Measurements from ENCODE around the gene PLA2G2C.
"Not testable (repeated sequence)": the region's sequence is repeated elsewhere in the genome, so short reads cannot be mapped to it uniquely, and the experiment has no call there.

The PLA2G2C gene

DNA sequence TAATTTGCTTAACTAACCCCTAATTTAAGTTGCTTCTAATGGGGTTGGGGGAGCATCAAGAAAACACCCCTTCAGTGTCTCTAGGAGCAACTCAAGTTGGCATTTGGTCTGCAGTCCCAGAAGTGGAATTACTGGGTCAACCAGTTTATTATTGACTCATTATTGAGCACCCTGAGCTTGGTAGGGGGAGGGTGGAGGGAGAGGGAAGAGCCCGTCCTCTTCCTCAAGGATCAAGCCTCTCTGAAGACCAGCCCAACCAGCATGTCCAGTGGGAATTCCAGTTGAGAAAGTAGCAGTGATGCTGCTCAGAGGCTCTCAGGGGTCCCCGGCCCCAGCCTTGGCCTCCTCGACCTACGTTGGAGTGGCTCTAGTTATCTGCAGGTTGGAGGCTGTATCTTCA, 49.3 kb downstream of the PLA2G2C start:
- H3K27ac Mint-ChIP-seq: no peak overlapping the region
- peaks cover 0 to 6% of the 10 kb centered on the region in 2 donors for H3K4me1 Mint-ChIP-seq
- no peak for DNase-seq
- H3K4me3 Mint-ChIP-seq: no peak overlapping the region
- peaks cover 0 to 2% of the 10 kb centered on the region in 2 donors for H3K9me3 Mint-ChIP-seq
- H3K27me3 Mint-ChIP-seq: peaks cover 13 to 30% of the 10 kb centered on the region in 2 donors
- no peak for ATAC-seq (replicated peaks)
- H3K36me3 Mint-ChIP-seq: no peaks in the 10 kb centered on the region

DNA sequence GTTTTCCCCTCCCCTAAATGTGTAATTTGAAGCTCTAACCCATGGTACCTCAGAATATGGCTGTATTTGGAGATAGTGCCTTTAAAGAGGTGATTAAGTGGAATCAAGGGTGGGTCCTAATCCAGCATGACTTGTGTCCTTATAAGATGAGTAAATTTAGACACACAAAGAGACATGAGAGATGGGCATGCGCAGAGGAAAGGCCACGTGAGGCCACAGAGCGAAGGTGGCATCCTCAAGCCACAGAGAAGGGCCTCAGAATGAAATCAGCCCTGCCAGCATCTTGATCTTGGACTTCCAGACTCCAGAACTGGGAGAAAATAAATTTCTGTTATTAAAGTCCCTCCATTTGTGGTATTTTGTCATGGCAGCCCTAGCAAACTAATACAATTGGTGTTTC, 50.1 kb downstream of the PLA2G2C start:
- DNase-seq (no peak), ATAC-seq (replicated peaks) (no peak)
- H3K36me3 Mint-ChIP-seq: no peaks in the 10 kb centered on the region
- peaks cover 0 to 6% of the 10 kb centered on the region in 2 donors for H3K4me1 Mint-ChIP-seq
- peaks cover 11 to 28% of the 10 kb centered on the region in 2 donors for H3K27me3 Mint-ChIP-seq
- peaks cover 0 to 2% of the 10 kb centered on the region in 2 donors for H3K9me3 Mint-ChIP-seq
- H3K4me3 Mint-ChIP-seq: no peak overlapping the region
- H3K27ac Mint-ChIP-seq: no peak overlapping the region

DNA sequence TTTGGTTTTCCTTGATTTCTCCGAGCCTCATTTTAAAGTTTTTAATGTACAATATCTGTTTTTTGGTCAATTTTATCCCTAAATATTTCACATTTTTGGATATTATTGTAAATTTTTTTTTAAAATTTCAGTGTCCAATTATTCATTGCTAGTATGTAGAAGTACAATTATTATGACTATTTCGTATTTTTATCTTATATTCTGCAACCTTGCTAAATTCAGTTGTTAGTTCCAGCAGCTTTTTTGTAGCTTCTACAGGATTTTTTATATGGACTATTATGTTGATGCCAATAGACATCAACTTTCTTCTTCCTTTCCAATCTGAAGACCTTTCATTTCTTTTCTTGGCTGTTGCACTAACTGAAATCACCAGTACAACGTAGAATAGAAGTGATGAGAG, 51.3 kb downstream of the PLA2G2C start:
- Mint-ChIP-seq H3K27me3 (peaks cover 4 to 19% of the 10 kb centered on the region in 2 donors), H3K4me1 (peaks cover 0 to 2% of the 10 kb centered on the region in 2 donors), H3K9me3 (peaks cover 0 to 2% of the 10 kb centered on the region in 2 donors), H3K27ac (no peak overlapping the region), H3K36me3 (no peaks in the 10 kb centered on the region), H3K4me3 (no peak overlapping the region)
- no peak for DNase-seq
- ATAC-seq (replicated peaks): no peak

DNA sequence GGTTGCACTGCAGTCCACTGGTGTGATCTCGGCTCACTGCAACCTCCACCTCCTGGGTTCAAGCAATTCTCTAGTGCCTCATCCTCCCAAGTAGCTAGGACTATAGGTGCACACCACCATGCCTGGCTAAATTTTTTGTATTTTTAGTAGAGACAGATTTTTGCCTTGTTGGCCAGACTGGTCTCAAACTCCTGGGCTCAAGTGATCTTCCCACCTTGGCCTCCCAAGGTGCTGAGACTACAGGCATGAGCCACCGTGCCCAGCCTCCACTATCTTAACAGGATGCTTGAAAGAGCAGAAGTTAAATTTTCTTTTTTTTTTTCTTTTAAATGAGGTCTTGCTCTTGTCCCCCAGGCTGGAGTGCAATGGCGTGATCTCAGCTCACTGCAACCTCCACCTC, 55.8 kb downstream of the PLA2G2C start:
- not testable (repeated sequence) for H3K27me3 Mint-ChIP-seq; ATAC-seq (replicated peaks); H3K4me3 Mint-ChIP-seq; DNase-seq
- peaks cover 23% of the 10 kb centered on the region in 2 donors for H3K4me1 Mint-ChIP-seq
- peak overlapping the region; percentile 20 for H3K27ac Mint-ChIP-seq
- H3K9me3 Mint-ChIP-seq: peaks cover 4 to 11% of the 10 kb centered on the region in 2 donors
- H3K36me3 Mint-ChIP-seq: peaks cover 3 to 15% of the 10 kb centered on the region in 2 donors

DNA sequence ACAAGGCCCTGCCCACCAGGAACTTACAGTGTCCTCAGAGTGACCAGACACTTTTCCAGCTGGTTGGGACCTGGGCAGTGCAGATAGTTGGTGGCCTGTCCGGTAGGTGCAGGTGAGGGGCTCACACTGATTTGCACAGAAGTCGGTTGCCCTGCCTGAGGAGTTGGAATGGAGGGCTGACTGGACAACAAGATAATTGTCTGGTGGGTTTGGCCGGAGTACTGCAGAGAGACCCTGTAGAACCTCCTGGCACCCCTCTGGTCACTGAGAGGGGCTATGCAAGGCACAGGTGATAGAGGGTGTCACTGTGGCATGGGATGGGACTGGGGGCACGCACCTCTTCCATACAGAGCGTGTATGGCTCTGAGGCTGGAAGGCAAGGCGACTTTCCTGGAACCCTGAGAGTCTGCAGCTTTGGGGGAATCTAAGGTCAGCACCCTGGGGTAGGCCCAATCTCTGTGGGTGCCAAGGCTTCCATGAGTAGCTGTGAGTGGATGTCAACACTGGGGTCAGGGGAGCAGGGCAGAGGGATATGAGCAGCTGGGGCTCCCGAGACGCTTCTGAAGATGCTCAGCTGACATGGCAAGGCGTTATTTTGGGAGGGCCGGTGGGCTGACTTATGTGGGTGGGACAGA, 59.4 kb downstream of the PLA2G2C start:
- Mint-ChIP-seq H3K27ac (peak overlapping the region; percentile 83), H3K9me3 (peaks cover 4 to 9% of the 10 kb centered on the region in 2 donors), H3K4me1 (peaks cover 42 to 56% of the 10 kb centered on the region in 2 donors), H3K4me3 (peak overlapping the region in 1 of 2 donors; percentile 8), H3K36me3 (peaks cover 3 to 15% of the 10 kb centered on the region in 2 donors), H3K27me3 (no peaks in the 10 kb centered on the region)
- ATAC-seq (replicated peaks) (no peak), DNase-seq (no peak)

DNA sequence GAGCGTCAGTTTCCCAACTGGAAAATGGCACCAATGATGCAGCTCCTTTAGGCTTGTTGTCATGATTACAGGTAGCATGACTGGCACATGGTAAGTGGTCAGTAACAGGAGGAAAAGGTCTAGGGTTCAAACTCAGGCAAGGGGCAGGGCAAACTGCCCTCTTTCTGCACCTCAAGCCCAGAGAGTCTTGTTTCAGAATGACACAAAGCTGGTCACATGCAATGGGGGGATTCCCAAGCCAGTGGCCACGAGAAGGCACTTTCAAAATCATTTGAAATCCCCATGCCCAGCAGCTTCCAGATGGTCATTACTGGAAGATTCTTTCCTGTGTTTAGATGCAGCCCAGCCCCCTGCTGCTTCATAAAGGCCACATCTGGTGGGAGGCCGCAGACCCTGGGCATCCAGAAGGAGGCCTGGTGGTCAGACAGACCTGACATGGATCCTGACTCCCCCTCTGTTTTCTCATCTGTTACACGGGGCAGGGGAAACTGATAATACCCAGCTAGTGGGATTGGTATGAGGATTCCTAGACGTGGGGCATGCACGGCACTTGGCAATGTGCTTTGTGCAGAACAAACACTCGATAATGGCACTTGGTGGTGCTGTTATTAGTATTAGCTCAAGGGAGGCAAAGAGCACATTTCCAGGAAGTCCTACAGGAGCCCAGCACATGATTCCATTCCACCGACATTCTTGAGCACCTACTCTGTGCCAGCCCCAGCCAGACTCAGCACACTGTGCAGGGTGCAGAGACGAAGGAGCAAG, 60.1 kb downstream of the PLA2G2C start:
- Mint-ChIP-seq H3K36me3 (peaks cover 3 to 15% of the 10 kb centered on the region in 2 donors), H3K4me3 (peak overlapping the region in 1 of 2 donors; percentile 8), H3K27ac (peak overlapping the region; percentile 83), H3K4me1 (peaks cover 43 to 60% of the 10 kb centered on the region in 2 donors), H3K9me3 (peaks cover 4 to 9% of the 10 kb centered on the region in 2 donors), H3K27me3 (no peaks in the 10 kb centered on the region)
- ATAC-seq (replicated peaks): peak; percentile 73 to 80
- DNase-seq: peak; percentile 33

DNA sequence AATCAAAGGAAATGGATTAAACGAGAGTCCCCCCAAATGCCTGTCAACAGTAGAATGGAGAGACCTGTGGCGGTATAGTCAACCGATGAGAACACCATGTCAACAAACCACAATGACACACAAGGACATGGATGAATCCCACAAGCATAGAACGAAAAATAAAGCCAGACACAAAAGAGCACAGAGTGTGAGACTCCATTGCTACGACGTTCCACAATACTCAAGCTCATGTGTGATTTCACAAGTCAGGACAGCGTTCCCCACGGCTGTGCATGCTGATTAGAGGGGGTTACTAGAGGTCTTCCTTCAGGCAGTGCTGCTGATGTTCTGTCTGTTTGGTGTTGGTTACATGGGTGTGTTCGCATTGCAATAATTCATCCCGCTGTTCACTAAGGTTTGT, 61.2 kb downstream of the PLA2G2C start:
- no peak for DNase-seq
- peak overlapping the region; percentile 79 for H3K27ac Mint-ChIP-seq
- ATAC-seq (replicated peaks): no peak
- H3K9me3 Mint-ChIP-seq: peaks cover 4 to 9% of the 10 kb centered on the region in 2 donors
- H3K4me3 Mint-ChIP-seq: no peak overlapping the region
- H3K4me1 Mint-ChIP-seq: peaks cover 50 to 71% of the 10 kb centered on the region in 2 donors
- H3K36me3 Mint-ChIP-seq: peaks cover 3 to 15% of the 10 kb centered on the region in 2 donors
- H3K27me3 Mint-ChIP-seq: no peaks in the 10 kb centered on the region

DNA sequence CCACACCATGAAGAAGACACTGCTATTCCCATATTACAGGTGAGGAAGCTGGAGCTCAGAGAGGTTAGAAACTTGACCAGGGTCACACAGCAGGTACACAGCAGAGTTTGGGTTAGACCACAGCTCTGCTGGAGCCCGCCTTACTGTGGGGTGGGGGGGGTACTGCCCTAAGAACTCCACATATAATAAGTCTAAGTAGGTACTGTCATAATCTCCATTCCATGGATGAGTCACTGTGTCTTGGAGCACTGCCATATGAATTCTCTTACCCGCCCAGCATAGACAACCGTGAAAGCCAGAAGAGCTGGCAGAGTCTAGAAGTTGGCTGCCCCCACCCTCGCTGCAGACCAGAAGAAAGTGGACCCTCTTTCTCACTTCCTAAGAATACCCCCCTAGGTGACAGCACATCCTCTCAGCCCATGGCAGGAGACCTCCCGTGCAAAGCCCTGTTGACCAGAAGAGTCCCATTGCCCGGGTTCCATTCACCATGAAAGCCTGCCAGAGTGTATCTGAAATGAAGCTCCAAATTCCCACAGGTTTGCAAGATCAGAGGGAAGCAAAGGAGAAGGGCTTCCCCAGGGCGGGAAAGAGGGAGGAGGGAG, 61.8 kb downstream of the PLA2G2C start:
- DNase-seq (no peak), ATAC-seq (replicated peaks) (peak in 1 of 2 donors; percentile 58)
- H3K9me3 Mint-ChIP-seq: peaks cover 4 to 9% of the 10 kb centered on the region in 2 donors
- H3K4me3 Mint-ChIP-seq: no peak overlapping the region
- H3K36me3 Mint-ChIP-seq: peaks cover 3 to 12% of the 10 kb centered on the region in 2 donors
- no peaks in the 10 kb centered on the region for H3K27me3 Mint-ChIP-seq
- H3K27ac Mint-ChIP-seq: peak overlapping the region; percentile 79
- H3K4me1 Mint-ChIP-seq: peaks cover 55 to 76% of the 10 kb centered on the region in 2 donors

DNA sequence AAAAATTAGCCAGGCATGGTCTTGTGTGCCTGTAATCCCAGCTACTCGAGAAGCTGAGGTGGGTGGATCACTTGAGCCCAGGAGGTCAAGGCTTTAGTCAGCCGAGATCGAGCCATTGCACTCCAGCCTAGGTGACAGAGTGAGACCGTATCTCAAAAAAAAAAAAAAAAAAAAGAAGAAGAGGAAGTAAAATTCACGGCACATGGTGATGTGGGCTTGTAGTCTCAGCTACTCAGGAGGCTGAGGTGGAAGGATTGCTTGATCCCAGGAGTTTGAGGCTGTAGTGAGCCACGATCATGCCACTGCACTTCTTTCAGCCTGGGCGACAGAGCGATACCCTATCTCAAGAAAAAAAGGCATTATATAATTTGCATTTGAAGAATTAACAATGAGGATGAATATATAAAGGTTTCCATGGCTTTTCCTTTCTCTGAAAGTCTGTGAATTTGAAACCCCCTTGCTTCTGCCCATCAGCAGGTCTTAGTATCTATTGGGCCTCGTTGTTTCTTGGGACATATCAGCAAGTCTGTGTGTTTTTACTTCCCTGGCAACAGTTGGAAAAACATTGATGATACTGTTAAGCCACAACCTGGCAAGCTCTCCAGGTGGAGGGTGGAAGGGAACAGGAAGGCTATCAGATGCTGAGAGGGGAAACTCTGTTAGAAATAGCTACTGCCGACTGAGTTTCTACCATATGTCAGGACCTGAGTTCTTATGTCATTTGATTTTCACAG, 62.4 kb downstream of the PLA2G2C start:
- Mint-ChIP-seq H3K9me3 (peaks cover 4 to 9% of the 10 kb centered on the region in 2 donors), H3K4me3 (no peak overlapping the region), H3K27ac (peak overlapping the region; percentile 69), H3K36me3 (peaks cover 3 to 12% of the 10 kb centered on the region in 2 donors), H3K4me1 (peaks cover 62 to 83% of the 10 kb centered on the region in 2 donors), H3K27me3 (no peaks in the 10 kb centered on the region)
- ATAC-seq (replicated peaks): peak; percentile 58 to 65
- no peak for DNase-seq

DNA sequence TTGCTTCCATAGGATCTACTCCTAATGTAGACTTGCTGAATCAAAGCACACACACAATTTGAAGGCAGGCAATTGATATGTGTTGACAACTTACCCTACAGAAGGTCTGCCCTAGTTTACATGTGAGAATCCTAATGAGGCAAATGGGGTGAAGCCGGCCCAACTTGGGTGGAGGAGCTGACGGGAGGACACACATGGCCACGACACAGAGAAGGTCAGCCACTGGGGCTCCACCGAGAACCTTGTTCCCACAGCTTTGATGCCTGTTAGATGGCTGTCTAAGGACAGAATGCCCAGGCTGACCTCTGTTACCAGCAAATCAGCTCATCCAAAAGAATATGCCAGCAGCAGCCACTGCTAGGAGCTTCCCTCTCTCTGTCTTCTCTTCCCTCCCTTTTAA, 65.5 kb downstream of the PLA2G2C start:
- H3K9me3 Mint-ChIP-seq: no peaks in the 10 kb centered on the region
- H3K27ac Mint-ChIP-seq: peak overlapping the region; percentile 1
- no peaks in the 10 kb centered on the region for H3K27me3 Mint-ChIP-seq
- H3K36me3 Mint-ChIP-seq: no peaks in the 10 kb centered on the region
- ATAC-seq (replicated peaks) (no peak), DNase-seq (no peak)
- no peak overlapping the region for H3K4me3 Mint-ChIP-seq
- H3K4me1 Mint-ChIP-seq: peaks cover 54 to 76% of the 10 kb centered on the region in 2 donors

DNA sequence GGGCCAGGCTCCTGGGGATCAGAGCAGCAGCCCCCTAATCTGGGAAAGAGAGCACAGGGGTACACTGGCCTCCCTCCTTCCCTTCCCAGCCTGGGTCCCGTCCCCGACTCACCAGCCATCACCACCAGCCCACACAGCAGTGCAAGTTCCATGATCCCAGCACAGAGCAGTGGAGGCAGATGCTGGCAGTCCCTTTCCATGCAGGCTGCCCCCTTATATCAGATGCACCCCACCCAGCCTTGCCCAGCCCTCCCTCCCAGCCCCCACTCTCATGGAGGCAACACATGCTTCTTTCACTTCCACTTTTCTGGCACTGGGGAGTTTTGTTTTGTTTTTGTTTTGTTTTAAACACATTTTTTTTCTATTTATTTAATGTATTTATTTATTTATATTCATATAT, 67.0 kb downstream of the PLA2G2C start, which contains the start of gene PLA2G2D:
PLA2G2D (minus strand) TSS at position 190 of the 400 bp plus-strand sequence; CDS start at position 152, 38 bp downstream.
- ATAC-seq (replicated peaks): peak; percentile 52 to 58
- no peak for DNase-seq
- peak within 1 kb of the TSS; percentile 37 for H3K27ac Mint-ChIP-seq
- H3K9me3 Mint-ChIP-seq: no peaks in the 10 kb centered on the region
- no peaks in the 10 kb centered on the region for H3K36me3 Mint-ChIP-seq
- no peaks in the 10 kb centered on the region for H3K27me3 Mint-ChIP-seq
- peaks cover 43 to 68% of the 10 kb centered on the region in 2 donors for H3K4me1 Mint-ChIP-seq
- peak within 1 kb of the TSS in 1 of 2 donors; percentile 50 for H3K4me3 Mint-ChIP-seq

DNA sequence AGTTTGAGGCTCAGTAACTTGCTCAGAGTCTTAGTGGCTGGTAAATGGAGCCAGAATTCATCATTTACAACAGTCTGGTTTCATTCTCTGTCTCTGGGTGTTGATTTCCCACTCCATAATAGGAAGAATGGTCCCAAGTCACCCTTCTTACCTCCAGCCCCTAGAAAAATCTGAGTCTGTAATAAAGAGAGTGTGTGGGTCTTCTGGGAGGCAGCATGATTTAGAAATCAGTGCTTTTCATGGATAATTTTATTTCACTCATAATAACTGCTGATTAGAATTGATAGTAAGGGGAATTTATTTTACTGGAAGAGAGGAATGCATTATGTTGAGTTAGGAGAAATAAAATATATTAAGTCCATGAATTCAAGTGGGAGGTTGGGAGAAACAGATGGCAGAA, 69.1 kb downstream of the PLA2G2C start:
- H3K4me3 Mint-ChIP-seq: no peak overlapping the region
- H3K27ac Mint-ChIP-seq: peak overlapping the region; percentile 7
- H3K4me1 Mint-ChIP-seq: peaks cover 42 to 50% of the 10 kb centered on the region in 2 donors
- no peak for ATAC-seq (replicated peaks)
- no peak for DNase-seq
- H3K9me3 Mint-ChIP-seq: no peaks in the 10 kb centered on the region
- H3K27me3 Mint-ChIP-seq: no peaks in the 10 kb centered on the region
- no peaks in the 10 kb centered on the region for H3K36me3 Mint-ChIP-seq

DNA sequence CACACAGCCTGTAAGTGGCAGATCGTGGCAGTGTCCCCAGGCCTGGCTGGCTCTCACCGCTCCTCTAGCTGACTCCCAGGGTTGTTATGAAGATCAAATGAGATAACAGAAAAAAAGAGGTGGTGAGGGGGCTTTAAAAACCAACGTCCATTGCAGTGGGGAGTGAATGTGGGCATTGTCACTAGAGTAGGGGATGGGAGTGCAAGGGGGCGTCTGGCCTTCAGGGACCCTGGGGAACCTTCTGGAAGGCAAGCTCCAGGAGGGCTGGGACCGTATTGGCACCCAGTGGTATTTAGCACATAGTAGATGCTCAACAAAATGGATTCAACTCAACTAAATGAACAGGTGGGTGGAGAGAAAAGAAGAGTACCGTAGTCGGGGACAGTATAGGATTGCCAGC, 70.4 kb downstream of the PLA2G2C start:
- Mint-ChIP-seq H3K4me3 (no peak overlapping the region), H3K36me3 (no peaks in the 10 kb centered on the region), H3K27me3 (no peaks in the 10 kb centered on the region), H3K9me3 (no peaks in the 10 kb centered on the region), H3K4me1 (peaks cover 36 to 40% of the 10 kb centered on the region in 2 donors), H3K27ac (no peak overlapping the region)
- ATAC-seq (replicated peaks) (no peak), DNase-seq (no peak)

DNA sequence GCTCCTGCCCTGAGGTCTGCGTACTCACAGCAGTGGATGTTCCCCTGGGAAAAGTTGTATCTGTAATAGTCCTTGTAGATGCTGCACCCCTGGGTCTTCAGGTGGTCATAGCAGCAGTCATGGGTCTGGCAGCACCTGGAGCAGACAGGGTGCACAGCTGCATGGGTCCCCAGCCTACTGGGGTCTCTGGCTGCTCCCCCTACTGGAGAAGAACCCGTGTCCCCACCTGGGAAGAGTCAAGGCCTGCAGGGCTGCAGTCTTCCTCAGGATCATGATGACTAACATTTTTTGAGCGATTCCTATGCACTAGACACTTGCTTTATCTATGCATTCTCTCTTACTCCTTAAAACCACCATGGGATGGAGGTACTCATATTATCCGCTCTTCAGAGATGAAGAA, 70.8 kb downstream of the PLA2G2C start:
- ATAC-seq (replicated peaks) (no peak), DNase-seq (no peak)
- H3K4me1 Mint-ChIP-seq: peaks cover 32 to 36% of the 10 kb centered on the region in 2 donors
- H3K27me3 Mint-ChIP-seq: peaks cover 0 to 3% of the 10 kb centered on the region in 2 donors
- no peaks in the 10 kb centered on the region for H3K9me3 Mint-ChIP-seq
- no peak overlapping the region for H3K4me3 Mint-ChIP-seq
- H3K36me3 Mint-ChIP-seq: no peaks in the 10 kb centered on the region
- H3K27ac Mint-ChIP-seq: no peak overlapping the region
